ENCODE results near the gene SDHAF1.

- TF ChIP-seq, protein P1, sequence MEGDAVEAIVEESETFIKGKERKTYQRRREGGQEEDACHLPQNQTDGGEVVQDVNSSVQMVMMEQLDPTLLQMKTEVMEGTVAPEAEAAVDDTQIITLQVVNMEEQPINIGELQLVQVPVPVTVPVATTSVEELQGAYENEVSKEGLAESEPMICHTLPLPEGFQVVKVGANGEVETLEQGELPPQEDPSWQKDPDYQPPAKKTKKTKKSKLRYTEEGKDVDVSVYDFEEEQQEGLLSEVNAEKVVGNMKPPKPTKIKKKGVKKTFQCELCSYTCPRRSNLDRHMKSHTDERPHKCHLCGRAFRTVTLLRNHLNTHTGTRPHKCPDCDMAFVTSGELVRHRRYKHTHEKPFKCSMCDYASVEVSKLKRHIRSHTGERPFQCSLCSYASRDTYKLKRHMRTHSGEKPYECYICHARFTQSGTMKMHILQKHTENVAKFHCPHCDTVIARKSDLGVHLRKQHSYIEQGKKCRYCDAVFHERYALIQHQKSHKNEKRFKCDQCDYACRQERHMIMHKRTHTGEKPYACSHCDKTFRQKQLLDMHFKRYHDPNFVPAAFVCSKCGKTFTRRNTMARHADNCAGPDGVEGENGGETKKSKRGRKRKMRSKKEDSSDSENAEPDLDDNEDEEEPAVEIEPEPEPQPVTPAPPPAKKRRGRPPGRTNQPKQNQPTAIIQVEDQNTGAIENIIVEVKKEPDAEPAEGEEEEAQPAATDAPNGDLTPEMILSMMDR (conservative IDR thresholded peaks at IDR 0.05; ENCODE audit: low read length): no peak
- TF ChIP-seq EZH2phosphoT487 (IDR thresholded peaks at IDR 0.05; ENCODE audit: borderline replicate concordance, low read depth, low read length): no peak
These were observed 8.3 kb downstream of the SDHAF1 start for GRCh38 chr19:36003284-36003683.
